GM23248 (cell line): Measurements from ENCODE around the gene DNAJB8. TPM values are rescaled to one million over a fixed set of nuclear protein-coding genes. Genes with fewer than 3 reads are reported as not detected.

Source experiments
- DNase-seq: peaks from one replicate; pipeline ENCODE4 v3.0.0-alpha.2; 2015
- H2AFZ ChIP-seq: fragments of 200-600 bp; sonication (generic); 2 replicates; pipeline ENCODE4 v1.6.1; 2016; ENCODE audit warnings: antibody characterized with exemption
- H3F3A ChIP-seq: fragments of 200-600 bp; sonication (generic); 2 replicates; pipeline ENCODE4 v1.6.1; 2016; ENCODE audit warnings: mild to moderate bottlenecking, antibody characterized with exemption, mixed run types; ENCODE audit not compliant: insufficient read depth
- H3K27ac ChIP-seq: fragments of 200-600 bp; sonication (generic); 2 replicates; pipeline ENCODE4 v1.5.1; 2016; ENCODE audit warnings: mild to moderate bottlenecking
- H3K27me3 ChIP-seq: fragments of 200-600 bp; sonication (generic); replicated peaks from 2 replicates; pipeline ENCODE4 v1.6.1; 2016; ENCODE audit warnings: mild to moderate bottlenecking; ENCODE audit not compliant: insufficient read depth
- H3K36me3 ChIP-seq: fragments of 200-600 bp; sonication (generic); 2 replicates; pipeline ENCODE4 v1.6.1; 2016; ENCODE audit warnings: low read depth, mild to moderate bottlenecking
- H3K4me1 ChIP-seq: fragments of 200-600 bp; sonication (generic); 2 replicates; pipeline ENCODE4 v1.6.1; 2016; ENCODE audit warnings: mild to moderate bottlenecking; ENCODE audit not compliant: insufficient read depth
- H3K4me2 ChIP-seq: fragments of 200-600 bp; sonication (generic); one replicate; pipeline ENCODE4 v1.6.1; 2016; ENCODE audit warnings: mild to moderate bottlenecking; ENCODE audit not compliant: unreplicated experiment
- H3K4me3 ChIP-seq: fragments of 200-600 bp; sonication (generic); 2 replicates; pipeline ENCODE4 v1.5.1; 2016; ENCODE audit warnings: mild to moderate bottlenecking
- H3K79me2 ChIP-seq: fragments of 200-600 bp; sonication (generic); 2 replicates; pipeline ENCODE4 v1.6.1; 2016; ENCODE audit warnings: mild to moderate bottlenecking; ENCODE audit not compliant: insufficient read depth
- H3K9ac ChIP-seq: fragments of 200-600 bp; sonication (generic); 2 replicates; pipeline ENCODE4 v1.6.1; 2016; ENCODE audit warnings: mild to moderate bottlenecking
- H3K9me2 ChIP-seq: fragments of 200-600 bp; sonication (generic); 2 replicates; pipeline ENCODE4 v1.6.1; 2016; ENCODE audit warnings: mixed run types, mild to moderate bottlenecking, moderate library complexity; ENCODE audit not compliant: insufficient read depth
- H3K9me3 ChIP-seq: fragments of 200-600 bp; sonication (generic); one replicate; pipeline ENCODE4 v1.6.1; 2017; ENCODE audit warnings: low read depth
- H4K20me1 ChIP-seq: fragments of 200-600 bp; sonication (generic); 2 replicates; pipeline ENCODE4 v1.6.0; 2016; ENCODE audit not compliant: insufficient read depth
- EZH2 ChIP-seq: fragments of 200-600 bp; sonication (generic); IDR thresholded peaks from 2 replicates; pipeline ENCODE4 v1.6.1; 2018; ENCODE audit warnings: antibody characterized with exemption, mild to moderate bottlenecking; ENCODE audit not compliant: insufficient read depth, poor library complexity, severe bottlenecking
- EZH2phosphoT487 ChIP-seq: fragments of 200-600 bp; sonication (generic); IDR thresholded peaks from 2 replicates; pipeline ENCODE4 v1.6.1; 2018; ENCODE audit warnings: antibody characterized with exemption, moderate library complexity, mild to moderate bottlenecking, low read depth; ENCODE audit not compliant: insufficient read depth
- WGBS, 2 experiments: methylation state at CpG; one replicate each; pipeline ENCODE4 v1.1.6; 2015 to 2017; ENCODE audit warnings: low lambda C conversion rate in 2 of 2, low coverage in 1 of 2; ENCODE audit errors: missing lambda C conversion rate in 2 of 2; 5-methylcytosine and 5-hydroxymethylcytosine counted together
- in situ Hi-C: fragments of 300-500 bp; cut with MboI; formaldehyde crosslinking; loops from 2 replicates; pipeline ENCODE4 v1.15.0; 2020
- polyA plus RNA-seq: library from polyadenylated mRNA; unstranded; fragments of >200 nt; fragmentation: Nextera tagmentation; extraction: Ambion mirVana; gene quantifications from 2 replicates; pipeline ENCODE4 v1.2.1, GENCODE V29; 2016
- total RNA-seq: library from RNA; depleted of rRNA; stranded (reverse); fragments of >200 nt; shearing (Covaris generic); gene quantifications from 2 replicates; pipeline ENCODE4 v1.2.3, GENCODE V29; 2014

DNAJB8 gene
- total and polyA plus RNA-seq, 2 experiments from 2014 or later: not detected

GRCh38 chr3:128476659-128477058 is 10.0 kb upstream of the DNAJB8 start:
- Histone ChIP-seq H3K4me1 (peaks cover 1% of the 10 kb centered on the region), H3K27ac (no peak overlapping the region), H3K9ac (no peak overlapping the region), H3K27me3 (0 out of 2 replicates have a peak, but pooled peaks cover 5% of the 10 kb centered on the region), H3K36me3 (peaks cover 13% of the 10 kb centered on the region; the same call in 1 of the 2 replicates), H3K9me2 (no peaks in the 10 kb centered on the region), H3K9me3 (no peaks in the 10 kb centered on the region), H2AFZ (no peak overlapping the region), H3K4me3 (no peak overlapping the region), H4K20me1 (no peaks in the 10 kb centered on the region), H3F3A (no peaks in the 10 kb centered on the region), H3K4me2 (no peak overlapping the region), H3K79me2 (no peaks in the 10 kb centered on the region)
- TF ChIP-seq EZH2phosphoT487 (no peak), EZH2 (no peak)
- DNase-seq: no peak
- 78 to 83% methylated on average over 5 of the region's 5 CpGs for WGBS, 2 experiments
- in situ Hi-C loops: no loop called here

GRCh38 chr3:128475355-128475754 is 8.7 kb upstream of the DNAJB8 start:
- Histone ChIP-seq H3K27me3 (0 out of 2 replicates have a peak, but pooled peaks cover 5% of the 10 kb centered on the region), H3F3A (no peaks in the 10 kb centered on the region), H3K36me3 (peaks cover 9% of the 10 kb centered on the region; the same call in 1 of the 2 replicates), H3K9me2 (no peaks in the 10 kb centered on the region), H3K4me2 (no peak overlapping the region), H3K4me3 (no peak overlapping the region), H3K9me3 (no peaks in the 10 kb centered on the region), H3K9ac (no peak overlapping the region), H2AFZ (no peak overlapping the region), H3K79me2 (no peaks in the 10 kb centered on the region), H4K20me1 (no peaks in the 10 kb centered on the region), H3K27ac (no peak overlapping the region), H3K4me1 (no peaks in the 10 kb centered on the region)
- 70 to 75% methylated on average over 8 of the region's 8 CpGs for WGBS, 2 experiments
- in situ Hi-C loops: no loop called here
- no peak for TF ChIP-seq EZH2phosphoT487
- DNase-seq: no peak

- DNase-seq: no peak
- H3K79me2 ChIP-seq: no peaks in the 10 kb centered on the region
- H3K4me1 ChIP-seq: no peaks in the 10 kb centered on the region
- WGBS, 2 experiments: 48 to 52% methylated on average over 4 of the region's 4 CpGs
- no peak overlapping the region for H3K4me3 ChIP-seq
- H3K27me3 ChIP-seq: 0 out of 2 replicates have a peak, but pooled peaks cover 5% of the 10 kb centered on the region
- in situ Hi-C loops: no loop called here
- no peaks in the 10 kb centered on the region for H3K9me3 ChIP-seq
- no peak overlapping the region for H2AFZ ChIP-seq
- H3K4me2 ChIP-seq: no peak overlapping the region
- no peaks in the 10 kb centered on the region for H3F3A ChIP-seq
- H3K36me3 ChIP-seq: no peaks in the 10 kb centered on the region; the same call in 1 of the 2 replicates
- no peak overlapping the region for H3K27ac ChIP-seq
- TF ChIP-seq EZH2phosphoT487 (no peak), EZH2 (no peak)
- no peaks in the 10 kb centered on the region for H3K9me2 ChIP-seq
- H4K20me1 ChIP-seq: no peaks in the 10 kb centered on the region
- H3K9ac ChIP-seq: no peak overlapping the region
Measured at GRCh38 chr3:128473737-128474136, 7.0 kb upstream of the DNAJB8 start.

DNA sequence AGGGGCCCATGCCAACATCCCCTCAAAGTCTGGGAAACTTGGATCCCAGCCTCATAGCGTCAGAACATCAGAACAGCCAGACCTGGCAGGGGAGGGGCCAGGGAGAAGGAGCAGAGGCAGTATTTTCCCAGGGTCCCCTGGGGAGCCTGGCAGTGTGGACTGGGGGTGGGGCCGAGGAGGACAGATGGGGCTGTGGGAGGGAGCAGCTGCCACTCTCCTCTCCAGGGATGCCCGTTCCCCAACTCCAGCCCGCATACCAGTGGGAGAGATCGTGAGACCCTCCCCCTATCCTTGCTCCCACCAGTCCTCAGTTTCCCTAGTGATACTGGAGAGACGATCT is 6.5 kb upstream of the DNAJB8 start:
- no peaks in the 10 kb centered on the region for H3K4me1 ChIP-seq
- H3K9me2 ChIP-seq: no peaks in the 10 kb centered on the region
- peaks cover 5% of the 10 kb centered on the region; the same call in 1 of the 2 replicates for H3K27me3 ChIP-seq
- H3K9ac ChIP-seq: no peak overlapping the region
- no peaks in the 10 kb centered on the region for H3K36me3 ChIP-seq
- no peaks in the 10 kb centered on the region for H3K79me2 ChIP-seq
- no peaks in the 10 kb centered on the region for H3F3A ChIP-seq
- no peak for DNase-seq
- H2AFZ ChIP-seq: no peak overlapping the region
- H3K9me3 ChIP-seq: no peaks in the 10 kb centered on the region
- no peak for TF ChIP-seq EZH2phosphoT487
- no peak for TF ChIP-seq EZH2
- WGBS, 2 experiments: 22 to 26% methylated on average over 6 of the region's 6 CpGs
- H3K4me2 ChIP-seq: no peak overlapping the region
- no peak overlapping the region for H3K4me3 ChIP-seq
- no peak overlapping the region for H3K27ac ChIP-seq
- in situ Hi-C loops: no loop called here
- H4K20me1 ChIP-seq: no peaks in the 10 kb centered on the region

DNA sequence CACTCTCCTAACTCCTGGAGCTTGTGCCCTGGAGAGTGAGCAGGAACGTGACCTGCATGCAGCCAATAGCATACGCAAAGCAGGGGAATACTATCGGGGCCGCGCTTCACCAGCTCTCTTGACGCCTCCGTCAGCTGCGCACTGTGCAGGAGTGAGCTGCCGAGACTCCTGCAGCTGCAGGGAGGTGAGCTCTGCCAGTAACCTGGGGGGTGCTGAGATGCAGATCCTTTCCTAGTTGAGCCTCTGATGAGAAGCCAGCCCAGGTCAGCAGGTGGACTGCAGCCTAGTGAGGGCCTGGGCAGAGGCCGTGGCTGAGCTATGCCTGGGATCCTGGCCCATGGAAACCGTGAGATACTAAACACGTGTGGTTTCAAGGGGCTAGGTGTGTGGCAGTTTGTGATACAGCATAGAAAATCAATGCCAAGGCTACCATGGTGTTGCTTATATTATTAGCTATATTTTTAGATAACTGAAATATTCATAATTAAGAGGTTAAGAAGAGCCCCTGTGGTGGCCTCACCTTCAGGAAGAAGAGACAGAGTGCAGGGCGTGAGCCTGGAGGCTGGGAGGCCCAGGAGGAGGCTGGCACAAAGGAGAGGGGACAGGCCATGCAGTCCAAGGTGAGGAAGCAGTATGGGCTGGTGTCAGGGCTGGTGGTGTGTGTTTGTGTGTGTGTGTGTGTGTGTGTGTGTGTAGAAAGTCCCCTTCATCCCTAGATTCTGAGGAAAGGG is 5.9 kb upstream of the DNAJB8 start:
- Histone ChIP-seq H3F3A (no peaks in the 10 kb centered on the region), H3K4me3 (no peak overlapping the region), H3K9me2 (no peaks in the 10 kb centered on the region), H4K20me1 (no peaks in the 10 kb centered on the region), H3K27ac (no peak overlapping the region), H3K4me1 (no peaks in the 10 kb centered on the region), H3K9ac (no peak overlapping the region), H3K79me2 (no peaks in the 10 kb centered on the region), H2AFZ (no peak overlapping the region), H3K9me3 (no peaks in the 10 kb centered on the region), H3K27me3 (peaks cover 5% of the 10 kb centered on the region; the same call in 1 of the 2 replicates), H3K4me2 (no peak overlapping the region), H3K36me3 (no peaks in the 10 kb centered on the region)
- in situ Hi-C loops: no loop called here
- TF ChIP-seq EZH2phosphoT487 (no peak), EZH2 (no peak)
- DNase-seq: no peak
- 69 to 73% methylated on average over 13 of the region's 13 CpGs for WGBS, 2 experiments
